Activated naive CD4-positive, alpha-beta T cell treated with anti-CD3 and anti-CD28 coated beads for 36 hours (primary cell): ENCODE results near the gene UGT1A1. TPM values are rescaled to one million over a fixed set of nuclear protein-coding genes. Genes with fewer than 3 reads are reported as not detected.

ENCODE experiments used
- total RNA-seq, 2 experiments: library from RNA; stranded (reverse); gene quantifications; one replicate each; pipeline ENCODE4 v1.2.3, GENCODE V29; 2021

UGT1A1 gene
- total RNA-seq, 2 experiments from 2014 or later: not detected

Other genes with a start within 250 kb of the UGT1A1 start
- gene USP40, start 193.5 kb upstream of the UGT1A1 start, total RNA-seq: 10 to 100 TPM; 15.3 to 17.5 TPM
- gene UGT1A8, start 142.6 kb upstream of the UGT1A1 start, total RNA-seq: not detected
- gene UGT1A10, start 123.8 kb upstream of the UGT1A1 start, total RNA-seq: not detected
- not detected for gene UGT1A9, start 88.4 kb upstream of the UGT1A1 start, total RNA-seq
- not detected for gene UGT1A7, start 78.4 kb upstream of the UGT1A1 start, total RNA-seq
- not detected for gene UGT1A6, start 67.4 kb upstream of the UGT1A1 start, total RNA-seq
- not detected for gene UGT1A5, start 47.4 kb upstream of the UGT1A1 start, total RNA-seq
- not detected for gene UGT1A4, start 41.5 kb upstream of the UGT1A1 start, total RNA-seq
- not detected for gene UGT1A3, start 31.2 kb upstream of the UGT1A1 start, total RNA-seq
- not detected for gene MROH2A, start 18.1 kb downstream of the UGT1A1 start, total RNA-seq
- gene HJURP, start 94.3 kb downstream of the UGT1A1 start, total RNA-seq: 100 to 1,000 TPM; 127 to 129 TPM
- gene TRPM8, start 157.1 kb downstream of the UGT1A1 start, total RNA-seq: not detected